Measurements from ENCODE around the gene GRM4.

The GRM4 gene

GRCh38 chr6:34106900-34107299 lies 39.0 kb downstream of the GRM4 start:
- no peak for DNase-seq (ENCODE audit: low read depth)

- DNase-seq (ENCODE audit: low read depth): no peak
These were observed 39.5 kb downstream of the GRM4 start for GRCh38 chr6:34106421-34106820.

GRCh38 chr6:34104628-34105027 lies 41.3 kb downstream of the GRM4 start:
- no peak for DNase-seq (ENCODE audit: low read depth)

GRCh38 chr6:34104186-34104585 lies 41.7 kb downstream of the GRM4 start:
- no peak for DNase-seq (ENCODE audit: low read depth)

GRCh38 chr6:34103321-34103720 lies 42.6 kb downstream of the GRM4 start:
- DNase-seq (ENCODE audit: low read depth): no peak

- DNase-seq (ENCODE audit: low read depth): no peak
These were observed 43.2 kb downstream of the GRM4 start for GRCh38 chr6:34102696-34103095.

- no peak for DNase-seq (ENCODE audit: low read depth)
These were observed 43.7 kb downstream of the GRM4 start for GRCh38 chr6:34102099-34102656.

GRCh38 chr6:34100788-34101187 lies 45.1 kb downstream of the GRM4 start:
- DNase-seq (ENCODE audit: low read depth): no peak

GRCh38 chr6:34099878-34100277 lies 46.0 kb downstream of the GRM4 start:
- DNase-seq (ENCODE audit: low read depth): no peak

- no peak for DNase-seq (ENCODE audit: low read depth)
These were observed 47.6 kb downstream of the GRM4 start for GRCh38 chr6:34098045-34098936.

GRCh38 chr6:34096814-34097213 lies 49.1 kb downstream of the GRM4 start:
- DNase-seq (ENCODE audit: low read depth): no peak

GRCh38 chr6:34096193-34096592 lies 49.7 kb downstream of the GRM4 start:
- no peak for DNase-seq (ENCODE audit: low read depth)

- no peak for DNase-seq (ENCODE audit: low read depth)
These were observed 50.1 kb downstream of the GRM4 start for GRCh38 chr6:34095741-34096140.

GRCh38 chr6:34095136-34095505 lies 50.8 kb downstream of the GRM4 start:
- DNase-seq (ENCODE audit: low read depth): no peak

GRCh38 chr6:34094474-34095135 lies 51.3 kb downstream of the GRM4 start:
- no peak for DNase-seq (ENCODE audit: low read depth)

GRCh38 chr6:34093854-34094430 lies 51.9 kb downstream of the GRM4 start:
- DNase-seq (ENCODE audit: low read depth): no peak

- DNase-seq (ENCODE audit: low read depth): no peak
These were observed 52.7 kb downstream of the GRM4 start for GRCh38 chr6:34093206-34093605.

GRCh38 chr6:34092631-34093030 lies 53.3 kb downstream of the GRM4 start:
- no peak for DNase-seq (ENCODE audit: low read depth)

- DNase-seq (ENCODE audit: low read depth): no peak
These were observed 55.0 kb downstream of the GRM4 start for GRCh38 chr6:34090935-34091334.

GRCh38 chr6:34090529-34090928 lies 55.4 kb downstream of the GRM4 start:
- no peak for DNase-seq (ENCODE audit: low read depth)

- no peak for DNase-seq (ENCODE audit: low read depth)
These were observed 59.3 kb downstream of the GRM4 start for GRCh38 chr6:34086558-34086957.

GRCh38 chr6:34085453-34086170 lies 60.3 kb downstream of the GRM4 start:
- no peak for DNase-seq (ENCODE audit: low read depth)
